Measurements from ENCODE around the gene SMIM32. TPM values are rescaled to one million over a fixed set of nuclear protein-coding genes. Genes with fewer than 3 reads are reported as not detected.
A peak's percentile ranks its signal among the peaks of the same experiment; 100 is the strongest.

SMIM32 gene
- total and polyA plus RNA-seq, 2 of the 4 experiments (the other 2 are of a cell fraction) = not detected

DNA sequence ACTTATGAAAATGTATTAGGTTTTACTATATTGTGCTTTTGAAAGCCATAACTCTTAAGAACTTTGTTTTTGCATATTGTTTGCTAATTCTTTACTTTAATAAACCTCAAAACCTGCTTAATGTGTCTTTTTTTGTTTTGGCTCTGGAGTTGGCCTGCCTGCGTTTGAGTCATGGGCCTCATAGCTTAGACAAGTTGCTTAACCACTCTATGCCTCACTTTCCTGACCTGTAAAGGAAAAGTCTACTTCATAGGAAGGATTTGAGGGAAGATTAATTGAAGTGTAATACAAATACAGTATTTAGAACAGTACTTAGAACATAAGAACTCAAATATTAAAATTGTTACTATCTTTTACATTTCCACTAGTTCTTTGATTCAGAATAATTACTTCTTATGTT lies 10.3 kb downstream of the SMIM32 start:
- Histone ChIP-seq H3K4ac (ENCODE audit: low read depth, low read length) (no peak overlapping the region), H2BK15ac (ENCODE audit: low read depth, low read length) (no peak overlapping the region), H2AK5ac (ENCODE audit: low read depth, low read length) (no peak overlapping the region), H3K9me1 (ENCODE audit: insufficient read depth, low read length) (peaks cover 6% of the 10 kb centered on the region; the same call in 1 of the 2 replicates), H4K5ac (ENCODE audit: low read depth, low read length) (no peak overlapping the region), H4K91ac (ENCODE audit: insufficient read depth, low read depth, low read length) (no peak overlapping the region), H3K4me3 (ENCODE audit: insufficient read depth, low read depth, low read length) (no peak overlapping the region), H2BK20ac (ENCODE audit: low read depth, low read length) (no peak overlapping the region), H4K8ac (ENCODE audit: low read depth in 2 of 2, low read length in 2 of 2) (no peak overlapping the region), H3K4me2 (ENCODE audit: low read depth, low read length) (no peak overlapping the region), H3K4me1 (ENCODE audit: control insufficient read depth, insufficient read depth, low read length) (no peaks in the 10 kb centered on the region), H3K56ac (ENCODE audit: extremely low read depth, insufficient read depth, low read length) (no peak overlapping the region), H3K9me3 (ENCODE audit: control insufficient read depth, insufficient read depth, low read length) (no peaks in the 10 kb centered on the region), H3K18ac (ENCODE audit: low read depth, low read length) (no peak overlapping the region), H3K23ac (ENCODE audit: low read depth, low read length) (no peak overlapping the region), H3K27me3 (ENCODE audit: control insufficient read depth, insufficient read depth, low read length) (no peaks in the 10 kb centered on the region), H3K36me3 (ENCODE audit: control insufficient read depth, insufficient read depth, low read length) (peaks cover 9% of the 10 kb centered on the region), H2AK9ac (replicated peaks; ENCODE audit: low read depth, low read length, poor library complexity) (no peak overlapping the region), H2BK120ac (ENCODE audit: low read depth, low read length) (no peak overlapping the region), H3K27ac (ENCODE audit: insufficient read depth, low read length) (no peak overlapping the region), H3K14ac (replicated peaks; ENCODE audit: low read depth, low read length) (no peak overlapping the region), H3K79me1 (ENCODE audit: low read depth in 1 of 2, low read length in 2 of 2) (no peaks in the 10 kb centered on the region; a peak in 1 of 4 replicates), H4K20me1 (ENCODE audit: insufficient read depth, low read length) (no peaks in the 10 kb centered on the region; the same call in 1 of the 2 replicates), H2BK5ac (ENCODE audit: low read depth, low read length, poor library complexity, severe bottlenecking) (no peak overlapping the region), H2AFZ (replicated peaks; ENCODE audit: low read length, poor library complexity) (no peak overlapping the region), H3K9ac (ENCODE audit: low read depth, low read length) (no peak overlapping the region)
- TF ChIP-seq CEBPB (IDR thresholded peaks at IDR 0.05; ENCODE audit: low read depth, low read length) (peak; percentile 40; the same call in 1 of the 2 replicates), RFX5 (IDR thresholded peaks at IDR 0.05; ENCODE audit: low read depth, low read length) (no peak), CHD1 (IDR thresholded peaks at IDR 0.05; ENCODE audit: low read depth, low read length) (no peak)
- peak; percentile 42 for ATAC-seq (ENCODE audit: low read depth)
- intact Hi-C loops (cut with micrococcal nuclease) = no loop called here
- CTCF ChIA-PET = interaction anchor here (0.7 to 0.8 kb wide), 2 partner anchors 8 to 38 kb away, joined by 3 to 4 read pairs; no protein-coding TSS in a partner anchor
- no CpG with 5 or more reads among the region's 1 CpG for WGBS, 2 experiments (ENCODE audit: extremely low coverage in 2 of 2, insufficient read length in 1 of 2)
- POLR2A ChIA-PET (ENCODE audit: unreplicated experiment) = no interaction called here
- peak; percentile 47 for DNase-seq
- dilution Hi-C loops (cut with HindIII; ENCODE audit: low sequenced_read_pairs, unreplicated experiment) = no loop called here
- in situ Hi-C loops (cut with MboI; ENCODE audit: low sequenced_read_pairs) = no loop called here
- no TSS peak for BruUV-seq (replicated peaks)

Measured in IMR-90 (cell line).